ENCODE measurements around the gene SS18L1. TPM values are rescaled to one million over a fixed set of nuclear protein-coding genes. Genes with fewer than 3 reads are reported as not detected.

Gene SS18L1
- total RNA-seq, 3 donors from 2014 or later: 14.4 to 16.1 (median 14.5) TPM

DNA sequence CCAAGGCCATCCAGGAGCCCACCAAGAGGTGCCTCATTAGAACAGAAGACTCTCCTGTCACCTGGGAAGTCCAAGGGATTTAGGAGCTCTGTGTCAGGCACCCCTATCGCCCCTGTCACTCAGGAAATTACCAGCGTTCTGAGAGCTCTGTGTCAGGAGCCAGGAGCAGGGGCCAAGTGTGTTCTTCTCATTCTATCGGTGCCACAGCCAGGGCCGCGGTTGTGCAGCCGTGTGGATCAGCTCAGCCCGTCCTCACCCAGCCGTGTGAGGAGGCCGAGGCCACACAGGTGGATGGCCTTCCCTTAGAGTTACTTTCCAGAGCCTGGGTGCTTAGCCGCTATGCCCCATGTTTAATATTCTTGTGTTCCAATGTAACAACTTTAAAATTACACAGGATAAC lies 49.1 kb downstream of the SS18L1 start:
- peaks cover 15% of the 10 kb centered on the region for H3K36me3 Mint-ChIP-seq (ENCODE audit: insufficient read depth)
- peaks cover 1% of the 10 kb centered on the region for H3K4me1 Mint-ChIP-seq (ENCODE audit: low read depth)
- DNase-seq: no peak
- no peaks in the 10 kb centered on the region for H3K27me3 Mint-ChIP-seq (ENCODE audit: low read depth)
- no peak overlapping the region for H3K4me3 Mint-ChIP-seq
- H3K9me3 Mint-ChIP-seq: no peaks in the 10 kb centered on the region
- ATAC-seq: no peak

GRCh38 chr20:62193079-62194025 lies 49.8 kb downstream of the SS18L1 start:
- Mint-ChIP-seq H3K4me1 (ENCODE audit: low read depth) (no peaks in the 10 kb centered on the region), H3K4me3 (no peak overlapping the region), H3K27me3 (ENCODE audit: low read depth) (no peaks in the 10 kb centered on the region), H3K9me3 (no peaks in the 10 kb centered on the region), H3K36me3 (ENCODE audit: insufficient read depth) (peaks cover 16% of the 10 kb centered on the region)
- DNase-seq: no peak
- ATAC-seq: no peak

DNA sequence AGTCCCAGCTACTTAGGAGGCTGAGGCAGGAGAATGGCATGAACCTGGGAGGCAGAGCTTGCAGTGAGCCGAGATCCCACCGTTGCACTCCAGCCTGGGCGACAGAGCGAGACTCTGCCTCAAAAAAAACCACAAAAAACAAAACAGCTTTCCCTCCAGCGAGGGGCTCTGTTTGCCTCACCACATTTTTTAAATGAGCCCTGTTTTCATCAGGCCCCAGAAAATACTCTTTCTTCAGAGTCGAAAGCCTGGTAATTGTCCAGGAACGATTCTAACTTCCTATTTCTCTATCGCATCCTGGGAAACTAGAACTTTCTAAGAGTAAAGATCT lies 51.5 kb downstream of the SS18L1 start:
- H3K9me3 Mint-ChIP-seq: no peaks in the 10 kb centered on the region
- no peaks in the 10 kb centered on the region for H3K4me1 Mint-ChIP-seq (ENCODE audit: low read depth)
- H3K27me3 Mint-ChIP-seq (ENCODE audit: low read depth): no peaks in the 10 kb centered on the region
- DNase-seq (no peak), ATAC-seq (no peak)
- no peak overlapping the region for H3K4me3 Mint-ChIP-seq
- peaks cover 27% of the 10 kb centered on the region for H3K36me3 Mint-ChIP-seq (ENCODE audit: insufficient read depth)

DNA sequence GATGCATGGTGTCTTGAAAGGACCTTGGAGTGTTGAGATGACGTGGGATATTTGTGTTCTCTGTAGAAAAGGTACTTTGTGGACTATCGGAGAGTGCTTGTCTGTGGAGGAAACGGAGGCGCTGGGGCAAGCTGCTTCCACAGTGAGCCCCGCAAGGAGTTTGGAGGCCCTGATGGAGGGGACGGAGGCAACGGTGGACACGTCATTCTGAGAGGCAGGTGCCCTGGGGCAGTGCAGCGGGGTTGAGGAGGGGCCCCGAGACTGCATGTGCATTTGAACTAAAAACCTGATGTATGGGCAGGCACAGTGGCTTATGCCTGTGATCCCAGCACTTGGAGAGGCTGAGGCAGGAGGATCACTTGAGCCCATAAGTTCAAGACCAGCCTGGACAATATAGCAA lies 52.2 kb downstream of the SS18L1 start:
- Mint-ChIP-seq H3K9me3 (no peaks in the 10 kb centered on the region), H3K4me3 (no peak overlapping the region), H3K27me3 (ENCODE audit: low read depth) (no peaks in the 10 kb centered on the region), H3K36me3 (ENCODE audit: insufficient read depth) (peaks cover 31% of the 10 kb centered on the region), H3K4me1 (ENCODE audit: low read depth) (no peaks in the 10 kb centered on the region)
- ATAC-seq: no peak
- no peak for DNase-seq

DNA sequence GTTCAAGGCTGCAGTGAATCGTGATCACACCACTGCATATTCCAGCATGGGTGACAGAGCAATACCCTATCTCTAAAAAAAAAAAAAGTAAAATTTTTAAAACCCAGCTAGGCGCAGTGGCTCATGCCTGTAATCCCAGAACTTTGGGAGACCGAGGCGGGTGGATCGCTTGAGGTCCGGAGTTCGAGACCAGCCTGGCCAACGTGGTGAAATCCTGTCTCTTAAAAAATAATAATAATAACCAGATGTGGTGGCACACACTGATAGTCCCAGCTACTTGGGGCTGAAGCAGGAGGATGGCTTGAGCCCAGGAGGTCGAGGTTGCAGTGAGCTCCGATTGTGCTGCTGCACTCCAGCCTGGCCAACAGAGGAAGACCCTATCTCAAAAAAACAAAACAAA lies 52.7 kb downstream of the SS18L1 start:
- no peak for DNase-seq
- Mint-ChIP-seq H3K9me3 (no peaks in the 10 kb centered on the region), H3K4me1 (ENCODE audit: low read depth) (no peaks in the 10 kb centered on the region), H3K27me3 (ENCODE audit: low read depth) (no peaks in the 10 kb centered on the region), H3K4me3 (no peak overlapping the region), H3K36me3 (ENCODE audit: insufficient read depth) (peaks cover 32% of the 10 kb centered on the region)
- no peak for ATAC-seq

DNA sequence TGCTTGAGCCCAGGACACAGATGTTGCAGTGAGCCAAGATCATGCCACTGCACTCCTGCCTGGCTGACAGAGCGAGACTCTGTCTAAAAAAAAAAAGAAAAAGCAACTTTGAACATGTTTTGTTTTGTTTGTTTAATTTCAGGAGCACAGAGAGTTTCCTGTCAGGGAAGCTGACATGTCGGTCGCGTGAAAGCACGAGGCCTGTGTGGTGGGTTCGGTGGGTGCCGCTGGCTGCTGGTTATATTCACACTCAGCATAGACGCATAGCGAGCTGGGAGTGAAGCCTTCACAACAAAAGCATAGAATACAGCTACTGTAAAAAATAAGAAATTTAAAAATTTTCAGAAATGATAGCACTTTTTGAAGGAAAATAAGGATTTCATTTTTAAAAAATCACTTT lies 53.7 kb downstream of the SS18L1 start:
- DNase-seq (no peak), ATAC-seq (no peak)
- Mint-ChIP-seq H3K9me3 (no peaks in the 10 kb centered on the region), H3K4me1 (ENCODE audit: low read depth) (no peaks in the 10 kb centered on the region), H3K27me3 (ENCODE audit: low read depth) (no peaks in the 10 kb centered on the region), H3K4me3 (no peak overlapping the region), H3K36me3 (ENCODE audit: insufficient read depth) (peaks cover 36% of the 10 kb centered on the region)

GRCh38 chr20:62197801-62198200 lies 54.2 kb downstream of the SS18L1 start:
- ATAC-seq (no peak), DNase-seq (no peak)
- H3K36me3 Mint-ChIP-seq (ENCODE audit: insufficient read depth): peaks cover 37% of the 10 kb centered on the region
- no peaks in the 10 kb centered on the region for H3K4me1 Mint-ChIP-seq (ENCODE audit: low read depth)
- no peaks in the 10 kb centered on the region for H3K9me3 Mint-ChIP-seq
- H3K27me3 Mint-ChIP-seq (ENCODE audit: low read depth): no peaks in the 10 kb centered on the region
- H3K4me3 Mint-ChIP-seq: no peak overlapping the region

GRCh38 chr20:62198496-62198895 lies 54.9 kb downstream of the SS18L1 start:
- H3K9me3 Mint-ChIP-seq: no peaks in the 10 kb centered on the region
- DNase-seq: no peak
- H3K4me1 Mint-ChIP-seq (ENCODE audit: low read depth): no peaks in the 10 kb centered on the region
- H3K4me3 Mint-ChIP-seq: no peak overlapping the region
- ATAC-seq: no peak
- H3K27me3 Mint-ChIP-seq (ENCODE audit: low read depth): no peaks in the 10 kb centered on the region
- peaks cover 40% of the 10 kb centered on the region for H3K36me3 Mint-ChIP-seq (ENCODE audit: insufficient read depth)

DNA sequence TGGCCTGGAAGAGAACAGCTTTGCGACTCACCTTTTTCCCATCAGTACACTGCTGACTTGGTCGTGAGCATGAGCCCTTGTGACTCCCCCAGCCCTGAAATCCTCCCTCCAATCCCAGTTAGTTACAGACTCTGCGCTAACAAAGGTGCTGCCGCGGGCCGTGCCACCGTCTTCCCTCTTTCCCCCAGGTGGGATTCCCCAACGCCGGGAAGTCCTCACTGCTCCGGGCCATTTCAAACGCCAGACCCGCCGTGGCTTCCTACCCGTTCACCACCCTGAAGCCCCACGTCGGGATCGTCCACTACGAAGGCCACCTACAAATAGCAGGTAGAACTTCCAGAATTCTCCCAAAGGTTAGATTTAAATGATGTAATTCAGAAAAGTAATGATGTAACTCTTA lies 55.4 kb downstream of the SS18L1 start:
- Mint-ChIP-seq H3K36me3 (ENCODE audit: insufficient read depth) (peaks cover 42% of the 10 kb centered on the region), H3K4me1 (ENCODE audit: low read depth) (no peaks in the 10 kb centered on the region), H3K4me3 (no peak overlapping the region), H3K27me3 (ENCODE audit: low read depth) (no peaks in the 10 kb centered on the region), H3K9me3 (no peaks in the 10 kb centered on the region)
- DNase-seq: no peak
- no peak for ATAC-seq

- H3K27me3 Mint-ChIP-seq (ENCODE audit: low read depth): no peaks in the 10 kb centered on the region
- ATAC-seq (no peak), DNase-seq (no peak)
- H3K36me3 Mint-ChIP-seq (ENCODE audit: insufficient read depth): peaks cover 35% of the 10 kb centered on the region
- no peaks in the 10 kb centered on the region for H3K4me1 Mint-ChIP-seq (ENCODE audit: low read depth)
- no peaks in the 10 kb centered on the region for H3K9me3 Mint-ChIP-seq
- no peak overlapping the region for H3K4me3 Mint-ChIP-seq
Observed at GRCh38 chr20:62200491-62201172, 57.1 kb downstream of the SS18L1 start.

DNA sequence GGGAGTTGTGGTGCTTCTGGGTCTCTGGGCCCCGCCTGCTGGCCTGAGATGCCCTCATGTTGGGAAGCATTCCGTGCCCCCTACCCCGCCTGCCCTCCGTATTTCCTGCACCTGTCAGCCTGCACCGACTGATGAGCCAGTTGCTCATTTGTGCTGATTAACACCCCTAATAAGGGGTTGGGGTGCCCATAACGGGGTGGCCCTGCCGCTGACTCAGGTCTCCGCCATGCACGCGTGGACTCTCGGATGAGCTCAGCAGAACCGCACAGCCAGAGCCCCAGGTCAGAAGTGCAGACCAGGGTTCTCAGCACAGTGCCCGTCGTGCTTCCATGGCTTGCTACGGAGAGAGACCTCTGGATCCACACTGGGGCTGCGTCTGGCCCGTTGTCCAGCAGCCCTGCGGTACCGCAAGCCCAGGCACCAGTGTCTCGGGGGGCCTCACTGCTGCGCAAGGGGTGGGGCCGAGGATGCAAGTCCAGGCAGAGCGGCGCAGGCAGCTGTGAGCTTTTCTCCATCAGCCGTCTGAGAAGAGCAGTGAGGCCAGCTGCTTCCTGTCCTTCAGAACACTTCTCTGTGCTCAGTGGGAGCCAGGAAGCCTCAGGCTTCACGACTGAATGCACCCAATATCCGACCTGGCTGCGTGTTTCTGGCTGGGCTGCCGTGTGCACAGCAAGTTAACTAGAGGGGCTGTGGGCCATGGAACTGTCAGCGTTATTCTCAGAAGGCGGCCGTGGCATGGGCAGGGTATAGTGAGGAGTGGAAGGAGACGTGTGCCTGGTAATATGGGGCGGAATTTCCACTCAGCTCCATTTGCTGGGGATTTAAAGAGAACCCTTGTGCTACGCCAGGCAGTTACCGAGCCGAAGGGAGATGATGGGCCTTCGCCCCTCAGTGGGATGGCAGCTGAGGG lies 57.9 kb downstream of the SS18L1 start:
- no peak for ATAC-seq
- DNase-seq: no peak
- H3K9me3 Mint-ChIP-seq: no peaks in the 10 kb centered on the region

GRCh38 chr20:62202083-62202395 lies 58.5 kb downstream of the SS18L1 start:
- Mint-ChIP-seq H3K4me3 (no peak overlapping the region), H3K4me1 (ENCODE audit: low read depth) (no peaks in the 10 kb centered on the region), H3K36me3 (ENCODE audit: insufficient read depth) (peaks cover 32% of the 10 kb centered on the region), H3K9me3 (no peaks in the 10 kb centered on the region), H3K27me3 (ENCODE audit: low read depth) (no peaks in the 10 kb centered on the region)
- ATAC-seq (no peak), DNase-seq (no peak)

More for the DNA sequence above, 57.9 kb downstream of the SS18L1 start:
- Mint-ChIP-seq H3K36me3 (ENCODE audit: insufficient read depth) (peaks cover 33% of the 10 kb centered on the region), H3K27me3 (ENCODE audit: low read depth) (no peaks in the 10 kb centered on the region), H3K4me3 (no peak overlapping the region), H3K4me1 (ENCODE audit: low read depth) (no peaks in the 10 kb centered on the region)

- no peak overlapping the region for H3K4me3 Mint-ChIP-seq
- DNase-seq: no peak
- H3K36me3 Mint-ChIP-seq (ENCODE audit: insufficient read depth): peaks cover 32% of the 10 kb centered on the region
- no peaks in the 10 kb centered on the region for H3K27me3 Mint-ChIP-seq (ENCODE audit: low read depth)
- ATAC-seq: no peak
- no peaks in the 10 kb centered on the region for H3K4me1 Mint-ChIP-seq (ENCODE audit: low read depth)
- H3K9me3 Mint-ChIP-seq: no peaks in the 10 kb centered on the region
Observed at GRCh38 chr20:62202676-62203377, 59.3 kb downstream of the SS18L1 start.

Measured in activated T-cell treated with anti-CD3 and anti-CD28 coated beads, Interleukin-2, amount 50 U/mL, for 4 hours (primary cell).